ENCODE measurements around the gene ANKRD55.
"Not testable (repeated sequence)": the region's sequence is repeated elsewhere in the genome, so short reads cannot be mapped to it uniquely, and the experiment has no call there.

- TF ChIP-seq CTCF, POLR2AphosphoS5, EP300 (IDR thresholded peaks at IDR 0.05): not testable (repeated sequence)
Measured at GRCh38 chr5:56213886-56214535, 19.1 kb downstream of the ANKRD55 start.

Data from suprapubic skin (tissue), 4 donors.